Esophagus squamous epithelium (tissue), 4 donors: ENCODE data around the gene SCAMP2.

Experiments used
- CTCF ChIP-seq, 6 experiments: fragments of 450-650 bp in 4 of 6; fragments of 200-600 bp in 2 of 6; sonication (generic) in 2 of 6; IDR thresholded peaks; one replicate each; pipeline ENCODE4 v1.5.1; 2016 to 2019; ENCODE audit warnings: antibody characterized with exemption in 6 of 6, mild to moderate bottlenecking in 4 of 6, moderate library complexity in 4 of 6
- POLR2A ChIP-seq, 4 donors: fragments of 450-650 bp; IDR thresholded peaks; one replicate each; pipeline ENCODE4 v1.6.1; 2017; ENCODE audit warnings: antibody characterized with exemption in 4 of 4, mild to moderate bottlenecking in 4 of 4, moderate library complexity in 3 of 4

DNA sequence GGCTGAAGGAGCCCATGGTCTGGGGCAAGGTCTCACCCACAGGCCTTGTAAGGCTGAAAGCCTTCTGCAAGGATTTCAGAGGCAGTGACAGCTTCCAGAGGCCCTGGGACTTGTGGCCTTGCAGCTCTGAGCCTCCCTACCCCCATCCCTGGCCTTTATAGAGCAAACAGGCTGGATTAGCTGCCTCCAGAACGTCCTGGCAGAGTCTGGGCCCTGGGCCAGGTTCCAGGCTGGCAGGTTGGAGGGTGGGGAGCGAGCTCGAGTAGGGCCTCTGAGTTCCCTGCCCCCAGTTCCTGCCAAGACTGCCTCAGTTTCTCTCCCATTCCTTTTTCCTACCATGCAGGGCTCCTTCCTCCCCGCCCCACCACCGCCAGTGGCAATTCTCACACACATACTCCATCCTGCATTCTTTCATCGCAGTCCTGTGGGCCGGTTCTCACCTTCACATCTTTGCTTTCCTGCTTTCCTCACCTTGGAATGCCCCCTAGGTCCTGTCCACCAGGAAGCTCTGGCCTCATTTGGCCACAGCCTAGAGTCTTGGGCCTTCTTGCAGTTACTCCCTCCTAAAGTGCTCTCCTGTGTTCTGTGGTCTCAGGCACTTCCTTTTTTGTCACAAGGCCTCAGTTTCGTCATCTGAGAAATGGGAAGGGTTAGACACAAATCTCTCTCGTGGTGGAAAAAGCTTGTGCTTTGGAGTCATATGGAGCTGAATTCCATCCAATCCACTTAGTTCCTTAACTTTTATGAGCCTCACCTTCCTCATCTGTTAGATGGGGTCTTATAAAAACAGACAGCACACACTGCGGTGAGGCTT lies 57.8 kb downstream of the SCAMP2 start:
- no peak for TF ChIP-seq CTCF (IDR thresholded peaks at IDR 0.05)
- TF ChIP-seq POLR2A (IDR thresholded peaks at IDR 0.05), result no peak
